Measurements from ENCODE around the gene PLCB1.

PLCB1 gene

GRCh38 chr20:8212286-8212685, 80.2 kb downstream of the PLCB1 start:
- no peak for DNase-seq (ENCODE audit: low read depth)

GRCh38 chr20:8213270-8213669, 81.2 kb downstream of the PLCB1 start:
- no peak for DNase-seq (ENCODE audit: low read depth)

- no peak for DNase-seq (ENCODE audit: low read depth)
Measured at GRCh38 chr20:8213831-8214587, 81.9 kb downstream of the PLCB1 start.

GRCh38 chr20:8215361-8215781, 83.3 kb downstream of the PLCB1 start:
- no peak for DNase-seq (ENCODE audit: low read depth)

- no peak for DNase-seq (ENCODE audit: low read depth)
Measured at GRCh38 chr20:8216375-8217200, 84.5 kb downstream of the PLCB1 start.

GRCh38 chr20:8218861-8219260, 86.8 kb downstream of the PLCB1 start:
- no peak for DNase-seq (ENCODE audit: low read depth)

GRCh38 chr20:8219403-8219802, 87.3 kb downstream of the PLCB1 start:
- DNase-seq (ENCODE audit: low read depth) = no peak

GRCh38 chr20:8220716-8221115, 88.7 kb downstream of the PLCB1 start:
- no peak for DNase-seq (ENCODE audit: low read depth)

GRCh38 chr20:8221887-8222419, 89.9 kb downstream of the PLCB1 start:
- no peak for DNase-seq (ENCODE audit: low read depth)

- DNase-seq (ENCODE audit: low read depth) = no peak
Measured at GRCh38 chr20:8223091-8223870, 91.2 kb downstream of the PLCB1 start.

GRCh38 chr20:8225658-8226057, 93.6 kb downstream of the PLCB1 start:
- DNase-seq (ENCODE audit: low read depth) = no peak

GRCh38 chr20:8226106-8226505, 94.0 kb downstream of the PLCB1 start:
- DNase-seq (ENCODE audit: low read depth) = no peak

GRCh38 chr20:8227293-8227692, 95.2 kb downstream of the PLCB1 start:
- no peak for DNase-seq (ENCODE audit: low read depth)

- DNase-seq (ENCODE audit: low read depth) = no peak
Measured at GRCh38 chr20:8228315-8228714, 96.2 kb downstream of the PLCB1 start.

GRCh38 chr20:8229090-8229489, 97.0 kb downstream of the PLCB1 start:
- no peak for DNase-seq (ENCODE audit: low read depth)

- no peak for DNase-seq (ENCODE audit: low read depth)
Measured at GRCh38 chr20:8231038-8231437, 99.0 kb downstream of the PLCB1 start.

GRCh38 chr20:8232332-8232731, 100.3 kb downstream of the PLCB1 start:
- no peak for DNase-seq (ENCODE audit: low read depth)

- no peak for DNase-seq (ENCODE audit: low read depth)
Measured at GRCh38 chr20:8234580-8234979, 102.5 kb downstream of the PLCB1 start.

- no peak for DNase-seq (ENCODE audit: low read depth)
Measured at GRCh38 chr20:8242066-8242465, 110.0 kb downstream of the PLCB1 start.

GRCh38 chr20:8242827-8243724, 111.0 kb downstream of the PLCB1 start:
- no peak for DNase-seq (ENCODE audit: low read depth)

GRCh38 chr20:8244637-8245036, 112.6 kb downstream of the PLCB1 start:
- no peak for DNase-seq (ENCODE audit: low read depth)

Measured in activated T-cell treated with anti-CD3 and anti-CD28 coated beads for 48 hours (primary cell).